HepG2 (cell line): ENCODE measurements around the gene DENND2A. TPM values are rescaled to one million over a fixed set of nuclear protein-coding genes. Genes with fewer than 3 reads are reported as not detected.

ENCODE experiments used
- AGO2 ChIP-seq: fragments of 200-400 bp; formaldehyde crosslinking; optimal IDR thresholded peaks from 2 replicates; pipeline ENCODE3; 2017; ENCODE audit warnings: mild to moderate bottlenecking, low read depth, low read length, moderate library complexity
- BHLHE40 ChIP-seq: IDR thresholded peaks from 2 replicates; pipeline ENCODE4 v1.6.1; 2011; ENCODE audit warnings: low read length, improper control_type of control experiment
- CREB1 ChIP-seq, 2 experiments: fragments of 450-650 bp in 1 of 2; IDR thresholded peaks; 2 replicates each; pipeline ENCODE4 v1.6.1; 2016 to 2017; ENCODE audit warnings: control low read depth in 1 of 2, mild to moderate bottlenecking in 1 of 2, missing compliant biosample characterization in 1 of 2, missing genetic modification characterization in 1 of 2
- FOSL2 ChIP-seq: sonication (generic); formaldehyde crosslinking; IDR thresholded peaks from 2 replicates; pipeline ENCODE4 v1.4.0; 2020; ENCODE audit warnings: missing genetic modification reagents
- MAZ ChIP-seq, 2 experiments: sonication (generic) in 1 of 2; formaldehyde crosslinking in 1 of 2; IDR thresholded peaks; 2 replicates each; pipeline versions ENCODE4 v1.5.0 to v1.6.1; 2012 to 2020; ENCODE audit warnings: low read depth in 2 of 2, mild to moderate bottlenecking in 2 of 2, borderline replicate concordance in 1 of 2, improper control_type of control experiment in 1 of 2, low read length in 1 of 2, missing genetic modification reagents in 1 of 2, moderate library complexity in 1 of 2
- PRPF4 ChIP-seq: fragments of 200-400 bp; formaldehyde crosslinking; IDR thresholded peaks from 2 replicates; pipeline ENCODE4 v1.6.1; 2016; ENCODE audit warnings: low read length, low read depth; ENCODE audit not compliant: poor library complexity, severe bottlenecking
- SIN3A ChIP-seq: IDR thresholded peaks from 2 replicates; pipeline ENCODE4 v1.6.1; 2011; ENCODE audit warnings: low read depth, mild to moderate bottlenecking, control low read depth, low read length, borderline replicate concordance
- SIX1 ChIP-seq: sonication (generic); formaldehyde crosslinking; IDR thresholded peaks from 2 replicates; pipeline ENCODE4 v1.4.0; 2020; ENCODE audit warnings: missing genetic modification reagents, borderline replicate concordance
- XRCC5 ChIP-seq: fragments of 200-400 bp; formaldehyde crosslinking; optimal IDR thresholded peaks from 2 replicates; pipeline ENCODE3; 2017; ENCODE audit warnings: mild to moderate bottlenecking, low read length
- ZNF652 ChIP-seq: IDR thresholded peaks from 2 replicates; pipeline ENCODE4 v1.6.1; 2016; ENCODE audit warnings: low read depth, borderline replicate concordance
- polyA plus RNA-seq, 8 experiments: library from polyadenylated mRNA; depleted of rRNA in 3 of 8; stranded (reverse) in 7 of 8; unstranded in 1 of 8; fragments of >200 nt; fragmentation: Illumina TruSeq in 4 of 8; extraction: Trizol in 4 of 8; gene quantifications; 2 replicates each; pipeline versions ENCODE4 v1.2.1 to v1.2.3, GENCODE V29; 2011 to 2016; ENCODE audit warnings: low read depth in 4 of 8, missing spikeins in 1 of 8, mixed read lengths in 1 of 8; ENCODE audit not compliant: insufficient read depth in 1 of 8
- total RNA-seq, 5 experiments: library from RNA; depleted of rRNA; stranded (reverse); fragments of >200 nt; fragmentation: Illumina TruSeq; extraction: Trizol; gene quantifications; 2 replicates each; pipeline ENCODE4 v1.2.3, GENCODE V29; 2016; ENCODE audit warnings: low read depth in 1 of 5
- TF ChIP-seq, protein P1 (sequence below): sonication (generic); formaldehyde crosslinking; IDR thresholded peaks from 2 replicates; pipeline ENCODE4 v1.4.0; 2020; ENCODE audit warnings: mild to moderate bottlenecking, missing genetic modification reagents
- TF ChIP-seq, protein P2 (sequence below), 2 experiments: fragments of 450-650 bp in 1 of 2; sonication (generic) in 1 of 2; formaldehyde crosslinking in 1 of 2; IDR thresholded peaks; 2 replicates each; pipeline versions ENCODE4 v1.6.1 to v1.8.0; 2016 to 2022; ENCODE audit warnings: antibody characterized with exemption in 1 of 2, mild to moderate bottlenecking in 1 of 2, missing genetic modification reagents in 1 of 2
- TF ChIP-seq, protein P3 (sequence below): sonication (generic); formaldehyde crosslinking; IDR thresholded peaks from 2 replicates; pipeline ENCODE4 v1.4.0; 2020; ENCODE audit warnings: mild to moderate bottlenecking, missing genetic modification reagents

DENND2A gene
- total and polyA plus RNA-seq, 2 of the 13 experiments (the other 11 are each of a cell fraction or from before 2014, with no cell fraction given): not detected

DNA sequence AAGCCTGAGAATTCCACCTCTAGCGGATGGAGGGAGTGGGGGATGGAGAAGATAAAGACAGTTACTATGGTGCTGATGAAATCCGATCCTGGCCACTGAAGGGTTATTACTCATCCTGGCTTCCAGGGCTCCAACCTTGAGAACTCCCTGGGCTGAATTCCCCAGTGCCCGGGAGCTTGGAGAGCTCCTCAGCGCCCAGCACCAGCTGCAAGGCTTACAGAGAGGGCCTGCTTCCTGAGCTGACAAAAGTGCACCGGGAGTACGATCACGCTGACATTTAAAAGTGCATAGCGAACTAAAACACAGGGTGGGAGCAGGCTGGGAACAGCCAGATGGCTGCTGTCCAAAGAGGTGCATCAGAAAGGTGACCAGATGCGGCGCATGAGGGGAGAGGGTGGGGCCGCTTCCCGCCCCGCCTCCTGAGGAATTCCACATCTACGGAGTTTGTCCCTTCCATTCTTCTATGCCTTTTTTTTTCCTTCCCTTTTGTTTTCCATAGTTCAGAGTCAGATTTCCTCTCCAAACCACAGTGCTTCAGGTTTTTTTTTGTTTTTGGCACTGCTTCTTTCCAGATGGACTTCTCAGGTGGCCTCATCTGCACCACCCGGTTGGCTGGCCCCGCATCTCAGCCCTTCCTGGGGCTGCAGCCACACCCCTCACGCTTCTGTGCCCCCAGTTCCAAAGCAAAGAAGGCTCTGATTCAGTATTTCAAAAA lies 98.9 kb downstream of the DENND2A start (continued):
- TF ChIP-seq, protein P1, sequence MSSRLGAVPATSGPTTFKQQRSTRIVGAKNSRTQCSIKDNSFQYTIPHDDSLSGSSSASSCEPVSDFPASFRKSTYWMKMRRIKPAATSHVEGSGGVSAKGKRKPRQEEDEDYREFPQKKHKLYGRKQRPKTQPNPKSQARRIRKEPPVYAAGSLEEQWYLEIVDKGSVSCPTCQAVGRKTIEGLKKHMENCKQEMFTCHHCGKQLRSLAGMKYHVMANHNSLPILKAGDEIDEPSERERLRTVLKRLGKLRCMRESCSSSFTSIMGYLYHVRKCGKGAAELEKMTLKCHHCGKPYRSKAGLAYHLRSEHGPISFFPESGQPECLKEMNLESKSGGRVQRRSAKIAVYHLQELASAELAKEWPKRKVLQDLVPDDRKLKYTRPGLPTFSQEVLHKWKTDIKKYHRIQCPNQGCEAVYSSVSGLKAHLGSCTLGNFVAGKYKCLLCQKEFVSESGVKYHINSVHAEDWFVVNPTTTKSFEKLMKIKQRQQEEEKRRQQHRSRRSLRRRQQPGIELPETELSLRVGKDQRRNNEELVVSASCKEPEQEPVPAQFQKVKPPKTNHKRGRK (CRISPR knock-in tag): peak; percentile 97
- TF ChIP-seq PRPF4: peak; percentile 79
- peak; percentile 66; the same call in 1 of the 2 replicates for TF ChIP-seq SIX1
- TF ChIP-seq MAZ (IDR thresholded peaks at IDR 0.05; ENCODE audit: borderline replicate concordance, low read depth, low read length): peak; percentile 48; the same call in 1 of the 2 replicates
- no peak for TF ChIP-seq MAZ (CRISPR knock-in tag; IDR thresholded peaks at IDR 0.05; ENCODE audit: low read depth)
- TF ChIP-seq BHLHE40: no peak
- peak; percentile 64; the same call in 1 of the 2 replicates for TF ChIP-seq ZNF652 (CRISPR knock-in tag)
- peak; percentile 33 for TF ChIP-seq XRCC5
- TF ChIP-seq, protein P2, sequence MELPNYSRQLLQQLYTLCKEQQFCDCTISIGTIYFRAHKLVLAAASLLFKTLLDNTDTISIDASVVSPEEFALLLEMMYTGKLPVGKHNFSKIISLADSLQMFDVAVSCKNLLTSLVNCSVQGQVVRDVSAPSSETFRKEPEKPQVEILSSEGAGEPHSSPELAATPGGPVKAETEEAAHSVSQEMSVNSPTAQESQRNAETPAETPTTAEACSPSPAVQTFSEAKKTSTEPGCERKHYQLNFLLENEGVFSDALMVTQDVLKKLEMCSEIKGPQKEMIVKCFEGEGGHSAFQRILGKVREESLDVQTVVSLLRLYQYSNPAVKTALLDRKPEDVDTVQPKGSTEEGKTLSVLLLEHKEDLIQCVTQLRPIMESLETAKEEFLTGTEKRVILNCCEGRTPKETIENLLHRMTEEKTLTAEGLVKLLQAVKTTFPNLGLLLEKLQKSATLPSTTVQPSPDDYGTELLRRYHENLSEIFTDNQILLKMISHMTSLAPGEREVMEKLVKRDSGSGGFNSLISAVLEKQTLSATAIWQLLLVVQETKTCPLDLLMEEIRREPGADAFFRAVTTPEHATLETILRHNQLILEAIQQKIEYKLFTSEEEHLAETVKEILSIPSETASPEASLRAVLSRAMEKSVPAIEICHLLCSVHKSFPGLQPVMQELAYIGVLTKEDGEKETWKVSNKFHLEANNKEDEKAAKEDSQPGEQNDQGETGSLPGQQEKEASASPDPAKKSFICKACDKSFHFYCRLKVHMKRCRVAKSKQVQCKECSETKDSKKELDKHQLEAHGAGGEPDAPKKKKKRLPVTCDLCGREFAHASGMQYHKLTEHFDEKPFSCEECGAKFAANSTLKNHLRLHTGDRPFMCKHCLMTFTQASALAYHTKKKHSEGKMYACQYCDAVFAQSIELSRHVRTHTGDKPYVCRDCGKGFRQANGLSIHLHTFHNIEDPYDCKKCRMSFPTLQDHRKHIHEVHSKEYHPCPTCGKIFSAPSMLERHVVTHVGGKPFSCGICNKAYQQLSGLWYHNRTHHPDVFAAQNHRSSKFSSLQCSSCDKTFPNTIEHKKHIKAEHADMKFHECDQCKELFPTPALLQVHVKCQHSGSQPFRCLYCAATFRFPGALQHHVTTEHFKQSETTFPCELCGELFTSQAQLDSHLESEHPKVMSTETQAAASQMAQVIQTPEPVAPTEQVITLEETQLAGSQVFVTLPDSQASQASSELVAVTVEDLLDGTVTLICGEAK (IDR thresholded peaks at IDR 0.05): no peak
- TF ChIP-seq, protein P2 (CRISPR knock-in tag; IDR thresholded peaks at IDR 0.05): no peak
- no peak for TF ChIP-seq AGO2
- no peak for TF ChIP-seq CREB1 (IDR thresholded peaks at IDR 0.05)
- TF ChIP-seq CREB1 (CRISPR knock-in tag; IDR thresholded peaks at IDR 0.05): 0 out of 2 replicates have a peak, but pooled peaks have one; percentile 40
- peak; percentile 69 for TF ChIP-seq FOSL2 (CRISPR knock-in tag)
- no peak for TF ChIP-seq SIN3A
- TF ChIP-seq, protein P3, sequence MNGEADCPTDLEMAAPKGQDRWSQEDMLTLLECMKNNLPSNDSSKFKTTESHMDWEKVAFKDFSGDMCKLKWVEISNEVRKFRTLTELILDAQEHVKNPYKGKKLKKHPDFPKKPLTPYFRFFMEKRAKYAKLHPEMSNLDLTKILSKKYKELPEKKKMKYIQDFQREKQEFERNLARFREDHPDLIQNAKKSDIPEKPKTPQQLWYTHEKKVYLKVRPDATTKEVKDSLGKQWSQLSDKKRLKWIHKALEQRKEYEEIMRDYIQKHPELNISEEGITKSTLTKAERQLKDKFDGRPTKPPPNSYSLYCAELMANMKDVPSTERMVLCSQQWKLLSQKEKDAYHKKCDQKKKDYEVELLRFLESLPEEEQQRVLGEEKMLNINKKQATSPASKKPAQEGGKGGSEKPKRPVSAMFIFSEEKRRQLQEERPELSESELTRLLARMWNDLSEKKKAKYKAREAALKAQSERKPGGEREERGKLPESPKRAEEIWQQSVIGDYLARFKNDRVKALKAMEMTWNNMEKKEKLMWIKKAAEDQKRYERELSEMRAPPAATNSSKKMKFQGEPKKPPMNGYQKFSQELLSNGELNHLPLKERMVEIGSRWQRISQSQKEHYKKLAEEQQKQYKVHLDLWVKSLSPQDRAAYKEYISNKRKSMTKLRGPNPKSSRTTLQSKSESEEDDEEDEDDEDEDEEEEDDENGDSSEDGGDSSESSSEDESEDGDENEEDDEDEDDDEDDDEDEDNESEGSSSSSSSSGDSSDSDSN (CRISPR knock-in tag): peak; percentile 21; the same call in 1 of the 2 replicates
